ENCODE results near the gene NUDT16.
"Not testable (repeated sequence)": the region's sequence is repeated elsewhere in the genome, so short reads cannot be mapped to it uniquely, and the experiment has no call there.

NUDT16 gene

DNA sequence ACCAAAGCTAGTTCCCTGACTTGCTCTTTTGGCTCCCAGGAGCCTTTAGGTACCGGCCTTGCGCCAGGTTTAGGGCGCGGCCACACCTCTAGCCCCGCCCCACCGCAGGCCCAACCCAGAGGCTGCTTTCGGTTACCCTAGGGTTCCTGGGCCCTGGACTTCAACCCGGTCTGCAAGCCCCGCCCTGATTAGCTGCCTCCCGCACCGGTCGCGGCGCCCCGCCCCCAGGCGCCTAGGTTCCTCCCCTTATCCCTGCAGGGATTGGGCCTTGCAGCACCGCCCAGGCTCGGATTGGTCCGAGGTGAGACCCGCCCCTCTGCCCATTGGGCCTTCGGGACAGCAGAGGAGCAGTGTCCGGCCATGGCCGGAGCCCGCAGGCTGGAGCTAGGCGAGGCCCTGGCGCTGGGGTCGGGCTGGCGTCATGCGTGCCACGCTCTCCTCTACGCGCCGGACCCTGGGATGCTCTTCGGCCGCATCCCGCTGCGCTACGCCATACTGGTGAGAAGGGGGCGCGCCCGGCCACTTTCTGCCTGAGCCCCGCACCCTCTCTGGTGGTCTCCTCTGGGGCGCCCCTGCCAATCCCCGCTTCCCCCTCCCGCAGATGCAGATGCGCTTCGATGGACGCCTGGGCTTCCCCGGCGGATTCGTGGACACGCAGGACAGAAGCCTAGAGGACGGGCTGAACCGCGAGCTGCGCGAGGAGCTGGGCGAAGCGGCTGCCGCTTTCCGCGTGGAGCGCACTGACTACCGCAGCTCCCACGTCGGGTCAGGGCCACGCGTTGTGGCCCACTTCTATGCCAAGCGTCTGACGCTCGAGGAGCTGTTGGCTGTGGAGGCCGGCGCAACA, at the start of gene NUDT16:
TSS of gene NUDT16 (plus strand) at position 330 of the 847 bp plus-strand sequence. CDS start at position 361, 31 bp downstream.
- in situ Hi-C loops (cut with MboI; ENCODE audit: low sequenced_read_pairs): no loop called here

- in situ Hi-C loops (cut with MboI; ENCODE audit: low sequenced_read_pairs): no loop called here
These were observed 42.5 kb upstream of the NUDT16 start for GRCh38 chr3:131338948-131339640.

DNA sequence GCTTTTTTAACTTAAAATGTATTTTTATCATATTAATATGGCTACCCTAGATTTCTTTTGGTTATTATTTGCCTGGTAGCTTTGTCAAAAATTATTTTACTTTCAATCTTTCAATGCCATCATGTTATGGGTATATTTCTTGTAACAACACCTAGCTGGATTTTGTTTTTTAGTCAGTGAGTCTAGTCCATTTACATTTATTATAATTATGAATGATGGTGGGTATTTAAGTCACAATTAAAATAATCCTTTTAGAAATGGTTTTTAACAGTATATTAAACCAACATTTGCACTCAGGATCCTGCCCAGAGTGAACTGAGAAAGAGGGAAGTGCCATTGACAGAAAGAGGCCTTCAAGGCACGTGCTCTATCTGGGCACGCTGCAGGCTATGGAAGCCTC, 39.8 kb upstream of the NUDT16 start:
- in situ Hi-C loops (cut with MboI; ENCODE audit: low sequenced_read_pairs): no loop called here

DNA sequence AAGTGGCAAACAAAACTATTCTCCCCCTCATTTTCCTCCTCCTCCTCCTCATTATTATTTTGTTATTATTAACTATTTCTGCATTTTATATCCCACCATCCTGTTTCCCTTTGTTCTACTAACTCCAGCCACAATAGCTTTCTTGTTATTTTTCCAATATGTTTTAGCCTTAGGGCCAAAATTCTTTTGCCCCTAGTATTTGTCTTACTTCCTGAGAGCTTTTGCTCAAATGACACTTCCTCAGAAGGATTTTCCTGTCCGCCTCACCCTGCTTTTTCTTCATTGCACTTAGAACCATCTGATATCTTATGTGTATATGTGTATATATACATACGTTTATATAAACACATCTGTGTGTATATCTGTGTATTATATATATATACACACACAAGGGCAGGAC, 32.7 kb upstream of the NUDT16 start:
- in situ Hi-C loops (cut with MboI; ENCODE audit: low sequenced_read_pairs): no loop called here

DNA sequence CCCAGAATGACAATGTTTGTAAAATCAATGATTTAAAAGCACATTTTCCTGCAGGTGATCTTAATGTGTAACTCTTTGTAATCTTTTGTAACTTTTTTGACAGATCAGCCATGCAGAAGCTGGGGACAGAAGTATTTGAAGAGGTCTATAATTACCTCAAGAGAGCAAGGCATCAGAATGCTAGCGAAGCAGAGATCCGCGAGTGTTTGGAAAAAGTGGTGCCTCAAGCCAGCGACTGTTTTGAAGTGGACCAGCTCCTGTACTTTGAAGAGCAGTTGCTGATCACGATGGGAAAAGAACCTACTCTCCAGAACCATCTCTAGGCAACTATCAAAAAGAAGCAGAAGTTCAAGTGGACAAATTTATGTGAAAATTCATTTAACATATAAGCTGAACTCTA, 32.1 kb upstream of the NUDT16 start:
- in situ Hi-C loops (cut with MboI; ENCODE audit: low sequenced_read_pairs): no loop called here

DNA sequence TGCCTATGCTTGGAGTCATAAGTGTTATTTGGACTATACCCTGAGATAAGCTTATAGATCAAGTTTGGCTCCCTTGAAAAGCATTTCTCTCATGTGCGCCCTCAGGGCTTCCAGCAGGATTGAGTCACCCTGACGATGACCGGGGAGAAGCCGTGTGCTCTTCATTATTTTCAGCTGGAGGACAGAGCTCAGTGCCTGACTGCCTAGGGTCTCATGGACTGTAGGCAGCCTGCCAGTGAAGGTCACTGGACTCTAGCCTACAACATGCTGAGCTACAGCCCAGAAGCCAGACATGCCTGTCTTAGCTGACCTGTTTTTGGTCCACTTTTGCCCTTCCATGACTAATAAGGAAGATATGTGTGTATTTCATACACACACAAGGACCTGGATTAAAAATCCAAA, 31.6 kb upstream of the NUDT16 start:
- in situ Hi-C loops (cut with MboI; ENCODE audit: low sequenced_read_pairs): no loop called here

GRCh38 chr3:131350506-131350905, 31.1 kb upstream of the NUDT16 start:
- in situ Hi-C loops (cut with MboI; ENCODE audit: low sequenced_read_pairs): no loop called here

- in situ Hi-C loops (cut with MboI; ENCODE audit: low sequenced_read_pairs): no loop called here
These were observed 28.3 kb upstream of the NUDT16 start for GRCh38 chr3:131353016-131353877.

- in situ Hi-C loops (cut with MboI; ENCODE audit: low sequenced_read_pairs): no loop called here
These were observed 27.6 kb upstream of the NUDT16 start for GRCh38 chr3:131353986-131354385.

- in situ Hi-C loops (cut with MboI; ENCODE audit: low sequenced_read_pairs): no loop called here
These were observed 25.5 kb upstream of the NUDT16 start for GRCh38 chr3:131356006-131356595.

DNA sequence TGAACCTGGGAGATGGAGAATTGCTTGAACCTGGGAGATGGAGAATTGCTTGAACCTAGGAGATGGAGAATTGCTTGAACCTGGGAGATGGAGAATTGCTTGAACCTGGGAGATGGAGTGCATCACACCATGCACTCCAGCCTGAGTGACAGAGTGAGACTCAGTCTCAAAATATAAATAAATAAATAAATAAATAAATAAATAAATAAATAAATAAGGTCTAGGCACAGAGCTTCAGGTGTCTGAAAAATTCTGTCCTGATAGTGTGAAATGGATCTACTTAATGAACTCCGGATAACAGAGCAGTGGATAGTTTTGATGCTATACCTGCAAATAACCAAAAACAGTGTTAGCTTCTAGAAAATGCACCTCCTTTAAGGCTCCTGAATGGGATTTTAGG, 24.3 kb upstream of the NUDT16 start:
- in situ Hi-C loops (cut with MboI; ENCODE audit: low sequenced_read_pairs): no loop called here

DNA sequence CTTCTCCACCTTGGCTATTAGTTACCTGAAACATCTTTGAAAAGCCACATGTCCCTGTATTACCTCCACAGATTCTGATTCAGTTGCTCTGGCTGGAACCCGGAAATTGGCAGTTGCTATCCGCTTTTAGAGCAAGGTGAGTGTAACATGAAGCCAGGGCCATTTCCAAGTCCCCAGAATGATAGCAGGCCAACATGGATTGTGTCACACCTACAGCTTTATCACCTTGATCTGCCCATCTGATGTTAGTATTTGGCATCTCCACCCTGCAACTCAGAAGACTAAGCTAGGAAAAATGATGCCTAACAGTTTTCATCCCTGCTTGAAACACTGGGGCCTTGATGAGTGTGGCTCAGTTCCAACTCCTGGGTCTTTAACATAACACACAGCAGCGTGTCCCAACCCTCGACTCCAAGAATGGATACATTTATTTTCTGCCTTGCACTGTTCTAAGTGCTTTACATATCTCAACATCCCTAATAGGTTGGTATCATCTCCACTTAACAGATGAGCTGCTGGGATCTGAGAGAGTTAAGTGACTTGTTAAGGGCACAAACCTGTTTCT, 21.3 kb upstream of the NUDT16 start:
- in situ Hi-C loops (cut with MboI; ENCODE audit: low sequenced_read_pairs): no loop called here

DNA sequence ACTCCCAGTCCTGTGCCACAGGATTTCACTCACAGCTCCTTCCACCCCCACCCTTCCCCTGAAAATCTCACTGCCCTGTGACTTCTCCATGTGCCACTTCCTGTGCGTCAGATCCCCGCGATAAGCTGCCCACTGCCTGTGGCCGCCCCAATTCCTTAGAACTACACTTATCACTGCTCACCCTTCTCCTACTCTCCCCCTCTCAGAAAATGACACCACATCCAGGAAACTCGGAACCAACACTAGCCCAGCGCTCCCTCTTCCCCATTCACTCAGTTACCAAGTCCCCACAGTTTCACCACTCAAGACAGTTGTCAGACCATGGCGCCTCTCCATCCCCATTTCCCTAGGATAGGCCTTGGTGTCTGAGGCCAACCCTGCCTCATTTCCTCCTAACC, 20.5 kb upstream of the NUDT16 start:
- in situ Hi-C loops (cut with MboI; ENCODE audit: low sequenced_read_pairs): not testable (repeated sequence)

DNA sequence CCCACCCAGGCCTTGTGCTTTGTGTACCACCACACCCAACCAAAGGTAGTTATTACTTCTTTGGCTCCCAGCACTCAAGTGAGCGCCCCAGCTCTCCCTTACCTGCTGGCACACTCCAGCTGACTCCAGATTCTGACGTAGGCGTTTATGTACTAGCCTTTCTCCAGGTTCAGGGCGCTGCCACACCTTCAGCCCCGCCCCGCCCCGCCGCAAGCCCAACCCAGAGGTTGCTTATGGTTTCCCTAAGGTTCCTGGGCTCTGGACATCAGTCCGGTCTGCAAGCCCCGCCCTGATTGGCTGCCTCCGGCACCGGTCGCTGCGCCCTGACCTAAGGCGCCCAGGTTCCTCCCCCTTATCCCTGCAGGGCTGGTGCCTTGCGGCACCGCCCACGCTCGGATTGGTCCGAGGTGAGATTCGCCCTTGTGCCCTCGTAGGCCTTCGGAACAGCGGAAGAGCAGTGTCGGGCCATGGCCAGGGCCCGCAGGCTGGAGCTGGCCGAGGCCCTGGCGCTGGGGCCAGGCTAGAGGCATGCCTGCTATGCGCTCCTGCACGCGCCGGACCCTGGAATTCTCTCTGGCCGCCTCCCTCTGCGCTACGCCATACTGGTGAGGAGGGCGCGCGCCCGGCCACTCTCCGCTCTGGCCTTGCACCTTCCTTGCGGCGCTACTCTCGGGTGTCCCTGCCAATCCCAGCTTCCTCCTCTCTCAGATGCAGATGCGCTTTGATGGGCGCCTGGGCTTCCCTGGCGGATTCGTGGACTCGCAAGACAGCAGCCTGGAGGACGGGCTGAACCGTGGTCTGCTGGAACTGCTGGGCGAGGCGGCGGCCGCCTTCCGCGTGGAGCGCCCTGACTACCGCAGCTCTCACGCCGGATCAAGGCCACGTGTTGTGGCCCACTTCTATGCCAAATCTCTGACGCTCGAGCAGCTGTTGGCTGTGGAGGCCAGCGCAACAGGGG, 19.8 kb upstream of the NUDT16 start:
- in situ Hi-C loops (cut with MboI; ENCODE audit: low sequenced_read_pairs): no loop called here

DNA sequence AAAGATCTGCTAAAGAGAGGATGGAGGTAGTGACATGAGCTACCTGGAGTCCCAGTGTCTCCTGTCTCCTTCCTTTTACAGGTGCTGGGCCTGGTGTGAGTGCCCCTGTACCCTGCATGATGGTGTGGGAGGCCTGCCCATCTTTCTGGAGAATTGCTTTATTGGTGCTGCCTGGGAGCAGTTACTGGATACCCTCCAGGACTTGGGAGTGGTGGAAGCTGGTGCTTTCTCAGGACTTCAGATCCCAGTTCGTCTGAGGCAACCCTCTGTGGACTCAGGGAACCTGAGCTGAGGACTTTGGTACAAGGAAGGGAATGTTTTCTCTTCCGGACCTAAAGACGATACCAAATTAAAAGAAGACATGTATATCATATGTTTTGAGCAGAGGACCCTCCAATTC, 18.3 kb upstream of the NUDT16 start:
- in situ Hi-C loops (cut with MboI; ENCODE audit: low sequenced_read_pairs): no loop called here

- in situ Hi-C loops (cut with MboI; ENCODE audit: low sequenced_read_pairs): no loop called here
These were observed 10.5 kb upstream of the NUDT16 start for GRCh38 chr3:131370935-131371687.

- in situ Hi-C loops (cut with MboI; ENCODE audit: low sequenced_read_pairs): no loop called here
These were observed 9.9 kb upstream of the NUDT16 start for GRCh38 chr3:131371688-131372066.

- in situ Hi-C loops (cut with MboI; ENCODE audit: low sequenced_read_pairs): no loop called here
These were observed 6.8 kb upstream of the NUDT16 start for GRCh38 chr3:131374741-131375140.
